Smooth muscle cell (in vitro differentiated cells): ENCODE data around the gene ABHD8. TPM values are rescaled to one million over a fixed set of nuclear protein-coding genes. Genes with fewer than 3 reads are reported as not detected.

Source experiments
- DNase-seq: peaks from one replicate; lab custom pipeline; 2025; ENCODE audit not compliant: unreplicated experiment; lab: John Stamatoyannopoulos, UW
- H2AFZ ChIP-seq: fragments of 200-600 bp; sonication (generic); 2 replicates; pipeline ENCODE4 v1.6.0; 2016; ENCODE audit warnings: antibody characterized with exemption, low read depth, mild to moderate bottlenecking
- H3F3A ChIP-seq: fragments of 200-600 bp; sonication (generic); 2 replicates; pipeline ENCODE4 v1.6.0; 2017; ENCODE audit warnings: antibody characterized with exemption, low read depth
- H3K27ac ChIP-seq: fragments of 200-600 bp; sonication (generic); 2 replicates; pipeline ENCODE4 v1.5.1; 2016; ENCODE audit warnings: low read depth, mild to moderate bottlenecking
- H3K27me3 ChIP-seq: fragments of 200-600 bp; sonication (generic); 2 replicates; pipeline ENCODE4 v1.6.1; 2016; ENCODE audit warnings: low read depth, mild to moderate bottlenecking
- H3K36me3 ChIP-seq: fragments of 200-600 bp; sonication (generic); 2 replicates; pipeline ENCODE4 v1.5.1; 2016; ENCODE audit warnings: low read depth
- H3K4me1 ChIP-seq: fragments of 200-600 bp; sonication (generic); 2 replicates; pipeline ENCODE4 v1.5.1; 2016; ENCODE audit warnings: low read depth
- H3K4me2 ChIP-seq: fragments of 200-600 bp; sonication (generic); 2 replicates; pipeline ENCODE4 v1.6.0; 2016; ENCODE audit warnings: mild to moderate bottlenecking
- H3K4me3 ChIP-seq: fragments of 200-600 bp; sonication (generic); 2 replicates; pipeline ENCODE4 v1.5.1; 2016; ENCODE audit warnings: mild to moderate bottlenecking
- H3K79me2 ChIP-seq: fragments of 200-600 bp; sonication (generic); 2 replicates; pipeline ENCODE4 v1.6.0; 2016; ENCODE audit warnings: low read depth, mild to moderate bottlenecking
- H3K9ac ChIP-seq: fragments of 200-600 bp; sonication (generic); 2 replicates; pipeline ENCODE4 v1.6.0; 2016; ENCODE audit warnings: low read depth
- H3K9me3 ChIP-seq: fragments of 200-600 bp; sonication (generic); replicated peaks from 2 replicates; pipeline ENCODE4 v1.5.1; 2016; ENCODE audit warnings: low read depth
- H4K20me1 ChIP-seq: fragments of 200-600 bp; sonication (generic); 2 replicates; pipeline ENCODE4 v1.6.0; 2016; ENCODE audit warnings: low read depth
- CTCF ChIP-seq: fragments of 200-600 bp; sonication (generic); IDR thresholded peaks from 2 replicates; pipeline ENCODE4 v1.5.1; 2017; ENCODE audit warnings: borderline replicate concordance, mild to moderate bottlenecking, antibody characterized with exemption; ENCODE audit not compliant: insufficient read depth, poor library complexity, severe bottlenecking
- WGBS: methylation state at CpG from one replicate; pipeline ENCODE4 v1.1.7; 2016; ENCODE audit warnings: low lambda C conversion rate; 5-methylcytosine and 5-hydroxymethylcytosine counted together
- polyA plus RNA-seq: library from polyadenylated mRNA; unstranded; fragments of >200 nt; fragmentation: Nextera tagmentation; extraction: Ambion mirVana; gene quantifications from 2 replicates; pipeline ENCODE4 v1.2.1, GENCODE V29; 2016
- total RNA-seq: library from RNA; depleted of rRNA; stranded (reverse); fragments of >200 nt; gene quantifications from 2 replicates; pipeline ENCODE4 v1.2.3, GENCODE V29; 2014

The ABHD8 gene
- total and polyA plus RNA-seq, 2 experiments from 2014 or later = 9.2 to 15.1 TPM

- WGBS = 94% methylated on average over 28 of the region's 28 CpGs
- Histone ChIP-seq H3K9me3 (no peaks in the 10 kb centered on the region), H3K79me2 (no peaks in the 10 kb centered on the region), H4K20me1 (peaks cover 15% of the 10 kb centered on the region), H3K36me3 (no peaks in the 10 kb centered on the region), H3K4me2 (no peak overlapping the region), H3K4me3 (no peak overlapping the region), H3K27me3 (peaks cover 11% of the 10 kb centered on the region), H3K4me1 (peaks cover 20% of the 10 kb centered on the region), H3F3A (peaks cover 5% of the 10 kb centered on the region), H2AFZ (no peak overlapping the region), H3K27ac (no peak overlapping the region), H3K9ac (no peak overlapping the region)
- DNase-seq = no peak
- TF ChIP-seq CTCF = no peak
Measured at GRCh38 chr19:17324357-17325114, 21.3 kb upstream of the ABHD8 start.

GRCh38 chr19:17323964-17324332, 20.7 kb upstream of the ABHD8 start:
- no peak for TF ChIP-seq CTCF
- peaks cover 5% of the 10 kb centered on the region for H3F3A ChIP-seq
- H2AFZ ChIP-seq = no peak overlapping the region
- DNase-seq = no peak
- H3K9me3 ChIP-seq = no peaks in the 10 kb centered on the region
- peaks cover 5% of the 10 kb centered on the region for H3K27me3 ChIP-seq
- H4K20me1 ChIP-seq = peaks cover 11% of the 10 kb centered on the region
- H3K79me2 ChIP-seq = no peaks in the 10 kb centered on the region
- H3K4me1 ChIP-seq = peaks cover 18% of the 10 kb centered on the region
- H3K4me2 ChIP-seq = no peak overlapping the region
- H3K4me3 ChIP-seq = no peak overlapping the region
- H3K36me3 ChIP-seq = no peaks in the 10 kb centered on the region
- WGBS = 92% methylated on average over 7 of the region's 7 CpGs
- H3K9ac ChIP-seq = no peak overlapping the region
- no peak overlapping the region for H3K27ac ChIP-seq

- no peak overlapping the region for H2AFZ ChIP-seq
- H3F3A ChIP-seq = peaks cover 5% of the 10 kb centered on the region
- H4K20me1 ChIP-seq = peaks cover 10% of the 10 kb centered on the region
- H3K4me1 ChIP-seq = peaks cover 16% of the 10 kb centered on the region
- 94% methylated on average over 10 of the region's 56 CpGs for WGBS
- H3K9ac ChIP-seq = no peak overlapping the region
- H3K79me2 ChIP-seq = no peaks in the 10 kb centered on the region
- H3K4me3 ChIP-seq = no peak overlapping the region
- no peaks in the 10 kb centered on the region for H3K36me3 ChIP-seq
- H3K27me3 ChIP-seq = peaks cover under 1% of the 10 kb centered on the region
- TF ChIP-seq CTCF = no peak
- no peak overlapping the region for H3K27ac ChIP-seq
- H3K9me3 ChIP-seq = no peaks in the 10 kb centered on the region
- H3K4me2 ChIP-seq = no peak overlapping the region
- DNase-seq = no peak
Measured at GRCh38 chr19:17323300-17323963, 20.2 kb upstream of the ABHD8 start.
